DND-41 (cell line): ENCODE measurements around the gene TMEM131L.

ENCODE experiments used
- CTCF ChIP-seq: IDR thresholded peaks from 2 replicates; pipeline ENCODE4 v1.5.1; 2012; ENCODE audit warnings: borderline replicate concordance, low read length, moderate library complexity, mild to moderate bottlenecking; ENCODE audit not compliant: poor library complexity, severe bottlenecking; ENCODE audit errors: extremely low read depth
- EZH2 ChIP-seq: IDR thresholded peaks from 3 replicates; pipeline ENCODE4 v1.6.1; 2012; ENCODE audit warnings: borderline replicate concordance, low read depth, mild to moderate bottlenecking, moderate library complexity, low read length, inconsistent platforms; ENCODE audit not compliant: severe bottlenecking

- TF ChIP-seq CTCF: peak; percentile 69
- TF ChIP-seq EZH2: no peak
Observed at GRCh38 chr4:153573881-153574802, 108.0 kb downstream of the TMEM131L start.
